ENCODE results near the gene OR5H1.

DNA sequence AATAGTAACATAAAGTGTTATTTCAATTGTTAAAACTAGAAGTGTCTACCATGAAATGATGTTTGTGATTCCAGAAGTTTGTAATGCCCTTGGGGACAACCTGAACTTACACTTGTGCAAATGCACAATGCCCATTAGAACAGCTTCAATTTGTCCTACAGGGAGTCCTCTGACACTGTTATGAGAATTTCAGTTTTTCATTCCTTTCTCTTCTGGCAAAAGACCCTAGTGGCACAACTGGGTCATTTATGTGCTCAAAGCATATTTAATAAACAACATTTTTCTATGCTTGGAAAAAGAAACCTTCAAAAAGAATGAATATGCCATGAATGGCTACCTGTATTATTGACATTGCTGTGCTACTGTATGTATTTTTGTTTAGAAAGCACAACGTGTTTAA, at the start of gene OR5H1:
- TF ChIP-seq, protein P1, sequence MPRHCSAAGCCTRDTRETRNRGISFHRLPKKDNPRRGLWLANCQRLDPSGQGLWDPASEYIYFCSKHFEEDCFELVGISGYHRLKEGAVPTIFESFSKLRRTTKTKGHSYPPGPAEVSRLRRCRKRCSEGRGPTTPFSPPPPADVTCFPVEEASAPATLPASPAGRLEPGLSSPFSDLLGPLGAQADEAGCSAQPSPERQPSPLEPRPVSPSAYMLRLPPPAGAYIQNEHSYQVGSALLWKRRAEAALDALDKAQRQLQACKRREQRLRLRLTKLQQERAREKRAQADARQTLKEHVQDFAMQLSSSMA (CRISPR knock-in tag; IDR thresholded peaks at IDR 0.05): no peak
- TF ChIP-seq EZH2 (IDR thresholded peaks at IDR 0.05; ENCODE audit: borderline replicate concordance, low read depth, low read length) (no peak), RAD21 (CRISPR knock-in tag; conservative IDR thresholded peaks at IDR 0.05 in 1 of 2, IDR thresholded peaks at IDR 0.05 in 1 of 2) (no peak), FOXM1 (IDR thresholded peaks at IDR 0.05; ENCODE audit: low read depth) (no peak), FOXM1 (CRISPR knock-in tag; IDR thresholded peaks at IDR 0.05; ENCODE audit: low read depth) (no peak), ILK (tag; IDR thresholded peaks at IDR 0.05; ENCODE audit: borderline replicate concordance, low read depth) (no peak), TBP (optimal IDR thresholded peaks at IDR 0.05; ENCODE audit: low read depth, low read length) (no peak), EP300 (IDR thresholded peaks at IDR 0.05; ENCODE audit: low read length) (no peak)
- TF ChIP-seq, protein P2, sequence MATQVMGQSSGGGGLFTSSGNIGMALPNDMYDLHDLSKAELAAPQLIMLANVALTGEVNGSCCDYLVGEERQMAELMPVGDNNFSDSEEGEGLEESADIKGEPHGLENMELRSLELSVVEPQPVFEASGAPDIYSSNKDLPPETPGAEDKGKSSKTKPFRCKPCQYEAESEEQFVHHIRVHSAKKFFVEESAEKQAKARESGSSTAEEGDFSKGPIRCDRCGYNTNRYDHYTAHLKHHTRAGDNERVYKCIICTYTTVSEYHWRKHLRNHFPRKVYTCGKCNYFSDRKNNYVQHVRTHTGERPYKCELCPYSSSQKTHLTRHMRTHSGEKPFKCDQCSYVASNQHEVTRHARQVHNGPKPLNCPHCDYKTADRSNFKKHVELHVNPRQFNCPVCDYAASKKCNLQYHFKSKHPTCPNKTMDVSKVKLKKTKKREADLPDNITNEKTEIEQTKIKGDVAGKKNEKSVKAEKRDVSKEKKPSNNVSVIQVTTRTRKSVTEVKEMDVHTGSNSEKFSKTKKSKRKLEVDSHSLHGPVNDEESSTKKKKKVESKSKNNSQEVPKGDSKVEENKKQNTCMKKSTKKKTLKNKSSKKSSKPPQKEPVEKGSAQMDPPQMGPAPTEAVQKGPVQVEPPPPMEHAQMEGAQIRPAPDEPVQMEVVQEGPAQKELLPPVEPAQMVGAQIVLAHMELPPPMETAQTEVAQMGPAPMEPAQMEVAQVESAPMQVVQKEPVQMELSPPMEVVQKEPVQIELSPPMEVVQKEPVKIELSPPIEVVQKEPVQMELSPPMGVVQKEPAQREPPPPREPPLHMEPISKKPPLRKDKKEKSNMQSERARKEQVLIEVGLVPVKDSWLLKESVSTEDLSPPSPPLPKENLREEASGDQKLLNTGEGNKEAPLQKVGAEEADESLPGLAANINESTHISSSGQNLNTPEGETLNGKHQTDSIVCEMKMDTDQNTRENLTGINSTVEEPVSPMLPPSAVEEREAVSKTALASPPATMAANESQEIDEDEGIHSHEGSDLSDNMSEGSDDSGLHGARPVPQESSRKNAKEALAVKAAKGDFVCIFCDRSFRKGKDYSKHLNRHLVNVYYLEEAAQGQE (IDR thresholded peaks at IDR 0.05; ENCODE audit: borderline replicate concordance): no peak
- TF ChIP-seq, protein P2 (CRISPR knock-in tag; IDR thresholded peaks at IDR 0.05; ENCODE audit: low read depth): no peak
- TF ChIP-seq, protein P3, sequence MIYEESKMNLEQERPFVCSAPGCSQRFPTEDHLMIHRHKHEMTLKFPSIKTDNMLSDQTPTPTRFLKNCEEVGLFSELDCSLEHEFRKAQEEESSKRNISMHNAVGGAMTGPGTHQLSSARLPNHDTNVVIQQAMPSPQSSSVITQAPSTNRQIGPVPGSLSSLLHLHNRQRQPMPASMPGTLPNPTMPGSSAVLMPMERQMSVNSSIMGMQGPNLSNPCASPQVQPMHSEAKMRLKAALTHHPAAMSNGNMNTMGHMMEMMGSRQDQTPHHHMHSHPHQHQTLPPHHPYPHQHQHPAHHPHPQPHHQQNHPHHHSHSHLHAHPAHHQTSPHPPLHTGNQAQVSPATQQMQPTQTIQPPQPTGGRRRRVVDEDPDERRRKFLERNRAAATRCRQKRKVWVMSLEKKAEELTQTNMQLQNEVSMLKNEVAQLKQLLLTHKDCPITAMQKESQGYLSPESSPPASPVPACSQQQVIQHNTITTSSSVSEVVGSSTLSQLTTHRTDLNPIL (CRISPR knock-in tag; IDR thresholded peaks at IDR 0.05): no peak
- TF ChIP-seq, protein P4, sequence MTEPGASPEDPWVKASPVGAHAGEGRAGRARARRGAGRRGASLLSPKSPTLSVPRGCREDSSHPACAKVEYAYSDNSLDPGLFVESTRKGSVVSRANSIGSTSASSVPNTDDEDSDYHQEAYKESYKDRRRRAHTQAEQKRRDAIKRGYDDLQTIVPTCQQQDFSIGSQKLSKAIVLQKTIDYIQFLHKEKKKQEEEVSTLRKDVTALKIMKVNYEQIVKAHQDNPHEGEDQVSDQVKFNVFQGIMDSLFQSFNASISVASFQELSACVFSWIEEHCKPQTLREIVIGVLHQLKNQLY (CRISPR knock-in tag; conservative IDR thresholded peaks at IDR 0.05): no peak
